HG03469 (cell line): ENCODE measurements around the gene FKBP4.

Experiments used
- ATAC-seq: cut with Tn5 transposase; IDR thresholded peaks from one replicate; pipeline ENCODE4 v1.9.1; 2021; ENCODE audit warnings: mild to moderate bottlenecking, moderate library complexity, moderate number of reproducible peaks; ENCODE audit not compliant: unreplicated experiment

The FKBP4 gene

DNA sequence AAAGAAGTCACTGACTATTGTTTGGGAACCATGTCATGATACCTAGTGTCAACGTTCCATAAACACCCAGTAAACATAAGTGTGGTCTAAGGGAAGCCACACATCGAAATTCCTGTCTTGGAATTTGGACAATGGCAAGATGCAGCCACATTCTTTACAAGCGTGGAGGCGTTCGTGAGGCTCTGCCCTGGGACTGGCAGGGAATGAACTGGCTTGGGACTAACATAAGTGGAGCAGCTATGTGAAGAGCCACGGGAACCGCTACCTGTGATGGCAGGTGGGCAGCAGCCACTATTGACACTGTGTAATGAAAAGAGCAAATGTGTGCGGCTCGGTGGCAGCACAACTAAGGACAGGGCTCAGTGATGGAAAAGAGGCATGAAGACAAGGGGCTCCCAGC is 50.0 kb downstream of the FKBP4 start:
- no peak for ATAC-seq

DNA sequence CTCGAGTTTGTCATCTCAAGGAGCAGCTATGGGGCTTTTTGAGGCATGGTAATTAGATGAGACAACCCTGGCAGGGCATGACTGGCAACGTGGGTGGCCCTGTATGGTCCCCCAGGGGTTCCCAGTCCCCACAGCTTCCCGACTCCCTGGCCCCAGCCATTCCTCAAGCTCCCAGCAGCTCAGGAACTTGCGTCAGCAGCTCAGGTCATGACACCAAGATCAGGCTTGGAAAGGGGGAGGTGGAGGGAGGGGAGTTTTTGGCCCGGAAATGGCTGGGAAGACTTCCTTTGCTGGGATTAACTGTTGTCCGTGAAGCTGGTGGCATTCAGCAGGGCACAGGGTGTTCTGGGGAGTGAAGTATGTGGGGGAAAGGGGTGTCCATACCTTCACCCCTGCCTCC is 50.5 kb downstream of the FKBP4 start:
- ATAC-seq = no peak

DNA sequence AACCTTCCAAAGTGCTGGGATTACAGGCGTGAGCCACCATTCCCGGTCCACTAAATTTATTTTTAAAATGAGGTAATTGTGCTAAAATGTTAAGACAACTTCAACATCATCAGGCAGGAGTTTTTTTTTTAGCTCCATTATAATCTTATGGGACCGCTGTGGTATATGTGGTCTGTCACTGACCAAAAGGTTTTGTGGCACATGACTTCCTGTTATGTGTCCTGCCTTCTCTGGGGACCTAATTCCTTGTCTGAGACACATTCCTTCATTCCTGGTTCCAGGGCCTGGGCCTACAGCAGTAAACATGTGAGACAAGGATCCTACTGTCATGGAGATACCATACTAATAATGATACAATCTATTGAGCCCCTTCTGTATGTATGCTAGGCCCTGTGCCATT is 57.2 kb downstream of the FKBP4 start:
- no peak for ATAC-seq

DNA sequence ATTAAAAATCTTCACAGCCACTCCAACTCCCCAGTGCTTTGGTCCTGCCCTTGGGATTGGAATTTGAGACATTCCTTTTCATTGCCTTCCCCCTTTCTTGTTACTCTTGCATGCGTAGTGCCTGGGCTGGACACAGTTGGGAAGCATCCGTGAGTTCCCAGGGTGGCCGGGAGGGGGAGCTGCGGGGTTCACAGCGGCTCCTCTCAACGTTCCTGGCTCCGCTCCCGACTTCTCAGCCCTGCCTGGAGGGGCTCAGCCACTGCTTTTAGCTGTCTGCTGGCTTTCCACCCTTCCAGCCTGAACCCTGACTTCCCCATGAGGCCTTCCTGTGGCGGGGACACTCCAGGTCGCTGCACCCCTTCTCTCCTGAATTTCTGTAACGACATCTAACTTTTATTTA is 58.9 kb downstream of the FKBP4 start:
- ATAC-seq = no peak
